ENCODE measurements around the gene ZNF276. TPM values are rescaled to one million over a fixed set of nuclear protein-coding genes. Genes with fewer than 3 reads are reported as not detected.

Gene ZNF276
- total and polyA plus RNA-seq, 2 donors (not counting 1 experiment from before 2014, with no cell fraction given): 6.2 to 12.7 TPM

DNA sequence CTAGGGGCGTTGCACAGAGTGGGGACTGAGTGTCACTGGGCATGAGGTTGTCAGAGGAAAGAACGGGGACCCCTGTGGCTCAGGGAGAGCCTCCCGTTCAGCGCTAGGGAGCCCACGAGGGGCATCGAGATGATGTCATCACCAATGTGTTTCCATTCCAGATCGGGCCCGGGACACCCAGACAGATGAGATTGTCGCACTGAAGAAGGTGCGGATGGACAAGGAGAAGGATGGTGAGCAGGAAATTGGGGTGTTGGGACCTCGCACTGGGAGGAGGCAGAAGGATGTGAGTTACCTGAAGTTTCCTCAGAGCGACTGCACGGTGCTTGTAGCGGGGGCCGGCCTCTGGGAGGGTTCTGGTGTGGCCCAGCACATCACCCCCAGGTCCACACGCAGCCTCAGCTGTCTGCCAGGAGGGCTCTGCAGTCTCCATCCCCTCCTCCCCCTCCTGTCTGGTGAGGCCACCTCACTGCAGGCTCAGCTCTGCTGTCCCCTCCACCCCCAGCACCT, 30.9 kb upstream of the ZNF276 start:
- Histone ChIP-seq H3K4me3 (replicated peaks in 1 of 4; ENCODE audit: control extremely low read depth in 1 of 4, insufficient read depth in 1 of 4, low read depth in 3 of 4, low read length in 4 of 4) (no peak overlapping the region), H3K9me3 (ENCODE audit: control insufficient read depth, insufficient read depth, low read depth, low read length) (no peaks in the 10 kb centered on the region), H3K27me3 (ENCODE audit: control insufficient read depth, insufficient read depth, low read length) (no peaks in the 10 kb centered on the region), H3K9ac (ENCODE audit: insufficient read depth, low read length) (no peak overlapping the region), H3K4me2 (ENCODE audit: extremely low read depth, insufficient read depth, low read length) (no peak overlapping the region), H3K79me2 (ENCODE audit: control insufficient read depth, insufficient read depth, low read length) (peaks cover 17% of the 10 kb centered on the region), H2AFZ (ENCODE audit: low read length) (no peak overlapping the region), H3K27ac (ENCODE audit: insufficient read depth, low read length) (no peak overlapping the region), H3K4me1 (ENCODE audit: control insufficient read depth, extremely low read depth, insufficient read depth, low read length) (peaks cover 6% of the 10 kb centered on the region), H4K20me1 (ENCODE audit: control insufficient read depth, extremely low read depth, insufficient read depth, low read length) (no peaks in the 10 kb centered on the region), H3K36me3 (ENCODE audit: control insufficient read depth, insufficient read depth, low read length) (peaks cover 39% of the 10 kb centered on the region)
- no peak for DNase-seq (ENCODE audit: low read depth in 2 of 2)
- TF ChIP-seq CTCF (conservative IDR thresholded peaks at IDR 0.05 in 1 of 2, IDR thresholded peaks at IDR 0.05 in 1 of 2; ENCODE audit: low read depth in 1 of 2, low read length in 2 of 2) (no peak), EZH2 (IDR thresholded peaks at IDR 0.05; ENCODE audit: low read length, missing control alignments) (no peak)

DNA sequence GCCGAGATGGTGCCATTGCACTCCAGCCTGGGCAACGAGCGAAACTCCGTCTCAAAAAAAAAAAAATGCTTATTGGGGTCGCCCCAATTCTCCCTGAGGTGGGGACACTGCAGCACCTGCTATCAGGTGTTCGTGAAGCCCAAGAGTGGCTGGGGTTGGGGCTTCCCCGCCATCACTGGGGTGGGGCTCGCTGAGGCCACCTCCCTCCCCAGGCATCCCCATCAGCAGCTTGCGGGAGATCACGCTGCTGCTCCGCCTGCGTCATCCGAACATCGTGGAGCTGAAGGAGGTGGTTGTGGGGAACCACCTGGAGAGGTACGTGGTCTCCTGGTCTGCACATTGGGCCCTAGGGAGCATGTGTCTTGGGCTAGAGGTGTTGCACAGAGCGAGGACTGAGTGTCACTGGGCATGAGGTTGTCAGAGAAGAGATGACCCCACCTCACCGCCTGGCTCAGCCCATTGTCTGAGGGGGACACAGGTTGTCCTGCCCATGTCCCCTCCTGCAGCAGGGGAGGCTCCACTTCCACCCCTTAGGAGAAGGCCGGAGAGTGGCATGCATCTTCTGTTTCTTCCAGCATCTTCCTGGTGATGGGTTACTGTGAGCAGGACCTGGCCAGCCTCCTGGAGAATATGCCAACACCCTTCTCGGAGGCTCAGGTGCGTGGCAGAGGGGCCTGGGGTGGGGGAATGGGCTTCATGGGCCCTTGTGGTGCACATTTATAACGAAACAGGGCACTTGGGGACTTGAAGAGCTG, 29.9 kb upstream of the ZNF276 start:
- H3K79me2 ChIP-seq (ENCODE audit: control insufficient read depth, insufficient read depth, low read length): peaks cover 17% of the 10 kb centered on the region
- H3K9me3 ChIP-seq (ENCODE audit: control insufficient read depth, insufficient read depth, low read depth, low read length): no peaks in the 10 kb centered on the region
- H2AFZ ChIP-seq (ENCODE audit: low read length): no peak overlapping the region
- no peak for TF ChIP-seq CTCF (conservative IDR thresholded peaks at IDR 0.05 in 1 of 2, IDR thresholded peaks at IDR 0.05 in 1 of 2; ENCODE audit: low read depth in 1 of 2, low read length in 2 of 2)
- no peak for TF ChIP-seq EZH2 (IDR thresholded peaks at IDR 0.05; ENCODE audit: low read length, missing control alignments)
- no peak overlapping the region for H3K9ac ChIP-seq (ENCODE audit: insufficient read depth, low read length)
- no peak for DNase-seq (ENCODE audit: low read depth in 2 of 2)
- peaks cover 6% of the 10 kb centered on the region for H3K4me1 ChIP-seq (ENCODE audit: control insufficient read depth, extremely low read depth, insufficient read depth, low read length)
- no peaks in the 10 kb centered on the region for H4K20me1 ChIP-seq (ENCODE audit: control insufficient read depth, extremely low read depth, insufficient read depth, low read length)
- H3K27me3 ChIP-seq (ENCODE audit: control insufficient read depth, insufficient read depth, low read length): no peaks in the 10 kb centered on the region
- no peak overlapping the region for H3K4me2 ChIP-seq (ENCODE audit: extremely low read depth, insufficient read depth, low read length)
- no peak overlapping the region for H3K4me3 ChIP-seq (replicated peaks in 1 of 4; ENCODE audit: control extremely low read depth in 1 of 4, insufficient read depth in 1 of 4, low read depth in 3 of 4, low read length in 4 of 4)
- no peak overlapping the region for H3K27ac ChIP-seq (ENCODE audit: insufficient read depth, low read length)
- H3K36me3 ChIP-seq (ENCODE audit: control insufficient read depth, insufficient read depth, low read length): peaks cover 47% of the 10 kb centered on the region

- no peak for DNase-seq (ENCODE audit: low read depth in 2 of 2)
- no peak overlapping the region for H3K4me3 ChIP-seq (replicated peaks in 1 of 4; ENCODE audit: control extremely low read depth in 1 of 4, insufficient read depth in 1 of 4, low read depth in 3 of 4, low read length in 4 of 4)
- H3K36me3 ChIP-seq (ENCODE audit: control insufficient read depth, insufficient read depth, low read length): peaks cover 47% of the 10 kb centered on the region
- H4K20me1 ChIP-seq (ENCODE audit: control insufficient read depth, extremely low read depth, insufficient read depth, low read length): no peaks in the 10 kb centered on the region
- no peak overlapping the region for H2AFZ ChIP-seq (ENCODE audit: low read length)
- H3K4me1 ChIP-seq (ENCODE audit: control insufficient read depth, extremely low read depth, insufficient read depth, low read length): peaks cover 9% of the 10 kb centered on the region
- H3K4me2 ChIP-seq (ENCODE audit: extremely low read depth, insufficient read depth, low read length): no peak overlapping the region
- TF ChIP-seq CTCF (conservative IDR thresholded peaks at IDR 0.05 in 1 of 2, IDR thresholded peaks at IDR 0.05 in 1 of 2; ENCODE audit: low read depth in 1 of 2, low read length in 2 of 2) (no peak), EZH2 (IDR thresholded peaks at IDR 0.05; ENCODE audit: low read length, missing control alignments) (no peak)
- no peaks in the 10 kb centered on the region for H3K9me3 ChIP-seq (ENCODE audit: control insufficient read depth, insufficient read depth, low read depth, low read length)
- no peak overlapping the region for H3K9ac ChIP-seq (ENCODE audit: insufficient read depth, low read length)
- H3K27me3 ChIP-seq (ENCODE audit: control insufficient read depth, insufficient read depth, low read length): no peaks in the 10 kb centered on the region
- H3K79me2 ChIP-seq (ENCODE audit: control insufficient read depth, insufficient read depth, low read length): peaks cover 17% of the 10 kb centered on the region
- H3K27ac ChIP-seq (ENCODE audit: insufficient read depth, low read length): no peak overlapping the region
These were observed 29.3 kb upstream of the ZNF276 start for GRCh38 chr16:89691986-89692569.
